Stimulated activated CD8-positive, alpha-beta memory T cell treated with anti-CD3 and anti-CD28 coated beads, Interleukin-15, amount 100 ng/mL, for 1 hour (primary cell): Measurements from ENCODE around the gene NLRC3.
"Not testable (repeated sequence)": the region's sequence is repeated elsewhere in the genome, so short reads cannot be mapped to it uniquely, and the experiment has no call there.

ENCODE experiments used
- DNase-seq: peaks from one replicate; pipeline ENCODE4 v3.0.0-alpha.2; 2020; ENCODE audit warnings: low read depth

The NLRC3 gene, protein sequence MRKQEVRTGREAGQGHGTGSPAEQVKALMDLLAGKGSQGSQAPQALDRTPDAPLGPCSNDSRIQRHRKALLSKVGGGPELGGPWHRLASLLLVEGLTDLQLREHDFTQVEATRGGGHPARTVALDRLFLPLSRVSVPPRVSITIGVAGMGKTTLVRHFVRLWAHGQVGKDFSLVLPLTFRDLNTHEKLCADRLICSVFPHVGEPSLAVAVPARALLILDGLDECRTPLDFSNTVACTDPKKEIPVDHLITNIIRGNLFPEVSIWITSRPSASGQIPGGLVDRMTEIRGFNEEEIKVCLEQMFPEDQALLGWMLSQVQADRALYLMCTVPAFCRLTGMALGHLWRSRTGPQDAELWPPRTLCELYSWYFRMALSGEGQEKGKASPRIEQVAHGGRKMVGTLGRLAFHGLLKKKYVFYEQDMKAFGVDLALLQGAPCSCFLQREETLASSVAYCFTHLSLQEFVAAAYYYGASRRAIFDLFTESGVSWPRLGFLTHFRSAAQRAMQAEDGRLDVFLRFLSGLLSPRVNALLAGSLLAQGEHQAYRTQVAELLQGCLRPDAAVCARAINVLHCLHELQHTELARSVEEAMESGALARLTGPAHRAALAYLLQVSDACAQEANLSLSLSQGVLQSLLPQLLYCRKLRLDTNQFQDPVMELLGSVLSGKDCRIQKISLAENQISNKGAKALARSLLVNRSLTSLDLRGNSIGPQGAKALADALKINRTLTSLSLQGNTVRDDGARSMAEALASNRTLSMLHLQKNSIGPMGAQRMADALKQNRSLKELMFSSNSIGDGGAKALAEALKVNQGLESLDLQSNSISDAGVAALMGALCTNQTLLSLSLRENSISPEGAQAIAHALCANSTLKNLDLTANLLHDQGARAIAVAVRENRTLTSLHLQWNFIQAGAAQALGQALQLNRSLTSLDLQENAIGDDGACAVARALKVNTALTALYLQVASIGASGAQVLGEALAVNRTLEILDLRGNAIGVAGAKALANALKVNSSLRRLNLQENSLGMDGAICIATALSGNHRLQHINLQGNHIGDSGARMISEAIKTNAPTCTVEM

DNA sequence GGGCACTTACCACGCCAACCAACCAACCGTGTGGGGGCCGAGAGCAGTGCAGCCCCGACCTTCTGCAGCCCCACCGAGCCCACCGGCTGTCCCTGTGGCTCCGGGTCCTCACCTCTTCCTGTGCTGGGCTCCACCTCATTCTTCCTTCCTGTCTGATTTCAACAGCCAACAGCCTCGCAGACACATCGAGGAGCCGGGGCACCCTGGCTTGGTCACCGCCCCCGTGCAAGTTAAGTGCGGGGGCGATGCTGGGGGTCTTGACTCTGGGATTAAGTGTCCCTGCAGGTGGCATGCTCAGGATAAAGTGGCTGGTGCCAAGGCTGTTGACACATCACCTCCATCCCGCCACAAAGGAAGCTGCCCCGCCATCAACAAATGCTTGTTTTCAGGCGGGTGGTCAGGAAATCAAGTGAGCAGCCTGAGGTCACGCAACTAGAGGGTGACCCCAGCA is at the start of gene NLRC3:
NLRC3 (minus strand) TSS at position 102 of the 451 bp plus-strand sequence. CDS start 12,367 bp downstream, outside the sequence.
- no peak for DNase-seq

DNA sequence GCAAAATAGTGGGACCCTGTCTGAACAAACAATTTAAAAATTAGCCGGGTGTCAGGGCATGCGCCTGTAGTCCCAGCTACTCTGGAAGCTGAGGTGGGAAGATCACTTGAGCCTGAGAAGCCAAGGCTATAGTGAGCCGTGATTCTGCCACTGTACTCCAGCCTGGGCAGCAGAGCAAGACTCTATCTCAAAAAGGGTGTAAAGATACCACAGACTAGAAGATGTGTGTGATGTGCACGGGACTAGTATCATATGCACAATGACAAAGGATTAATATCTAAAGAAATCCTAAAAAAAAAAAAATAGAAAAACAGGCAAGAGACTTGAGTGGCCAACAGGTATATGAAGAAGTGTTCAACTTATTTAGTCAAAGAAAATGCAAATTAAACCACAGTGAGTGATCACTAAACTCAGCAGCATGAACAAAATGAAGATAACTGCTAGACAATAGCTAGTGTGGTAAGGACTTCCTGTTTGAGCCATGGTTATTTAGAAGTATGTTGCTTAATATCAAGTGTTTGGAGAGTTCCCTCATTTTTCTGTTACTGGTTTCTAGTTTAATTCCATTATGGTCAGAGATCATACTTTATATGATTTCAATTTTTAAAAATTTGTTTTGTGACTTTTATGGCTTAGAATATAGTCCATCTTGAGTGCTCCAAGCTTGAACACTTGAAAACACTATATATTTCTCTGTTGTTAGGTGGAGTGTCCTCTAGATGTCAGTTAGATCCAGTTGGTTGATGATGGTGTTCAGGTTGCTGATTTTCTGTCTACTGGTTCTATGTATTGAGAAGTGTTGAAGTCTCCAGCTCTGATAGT is 48.9 kb upstream of the NLRC3 start:
- DNase-seq = no peak

DNA sequence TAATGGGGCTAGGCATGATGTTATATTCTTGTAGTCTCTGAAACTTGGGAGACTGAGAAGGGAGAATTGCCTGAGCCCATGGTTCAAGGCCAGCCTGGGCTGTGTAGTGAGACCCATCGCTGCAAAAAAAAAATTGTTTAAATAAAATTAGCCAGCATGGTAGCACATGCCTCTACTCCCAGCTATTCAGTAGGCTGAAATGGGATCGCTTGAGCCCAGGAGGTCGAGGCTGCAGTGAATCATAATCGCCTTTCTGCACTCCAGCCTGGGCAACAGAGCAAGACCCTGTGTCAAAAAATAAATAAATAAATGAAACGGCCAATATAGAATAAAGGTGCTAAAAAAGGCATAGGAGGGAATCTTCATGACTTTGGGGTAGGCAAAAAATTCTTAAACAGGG is 48.1 kb upstream of the NLRC3 start:
- DNase-seq = no peak

DNA sequence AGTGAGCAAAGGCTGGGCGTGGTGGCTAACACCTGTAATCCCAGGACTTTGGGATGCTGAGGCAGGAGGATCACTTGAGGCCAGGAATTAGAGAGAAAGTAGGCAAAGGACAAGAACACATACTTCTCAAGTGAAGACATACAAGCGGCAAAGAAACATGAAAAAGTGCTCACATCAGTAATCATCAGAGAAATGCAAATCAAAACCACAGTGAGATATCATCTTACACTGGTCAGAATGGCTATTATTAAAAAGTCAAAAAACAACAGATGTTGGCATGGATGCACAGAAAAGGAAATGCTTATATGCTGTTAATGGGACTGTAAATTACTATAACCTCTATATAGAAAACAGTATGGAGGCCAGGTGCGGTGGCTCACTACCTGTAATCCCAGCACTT is 46.4 kb upstream of the NLRC3 start:
- DNase-seq = no peak

DNA sequence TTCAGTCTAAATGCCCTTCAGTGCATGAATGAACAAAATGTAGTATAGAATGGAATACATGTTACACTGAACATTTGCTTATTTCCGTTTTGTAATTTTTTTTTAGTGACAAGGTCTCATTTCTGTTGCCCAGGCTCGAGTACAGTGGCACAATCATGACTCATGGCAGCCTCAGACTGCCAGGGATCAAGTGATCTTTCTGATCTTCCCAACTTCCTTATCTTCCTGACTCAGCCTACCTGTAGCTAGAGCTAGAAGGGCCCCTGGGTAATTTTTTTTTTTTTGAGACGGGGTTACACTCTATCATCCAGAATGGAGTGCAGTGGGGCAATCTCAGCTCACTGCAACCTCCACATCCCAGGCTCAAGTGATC is 41.6 kb upstream of the NLRC3 start:
- no peak for DNase-seq

DNA sequence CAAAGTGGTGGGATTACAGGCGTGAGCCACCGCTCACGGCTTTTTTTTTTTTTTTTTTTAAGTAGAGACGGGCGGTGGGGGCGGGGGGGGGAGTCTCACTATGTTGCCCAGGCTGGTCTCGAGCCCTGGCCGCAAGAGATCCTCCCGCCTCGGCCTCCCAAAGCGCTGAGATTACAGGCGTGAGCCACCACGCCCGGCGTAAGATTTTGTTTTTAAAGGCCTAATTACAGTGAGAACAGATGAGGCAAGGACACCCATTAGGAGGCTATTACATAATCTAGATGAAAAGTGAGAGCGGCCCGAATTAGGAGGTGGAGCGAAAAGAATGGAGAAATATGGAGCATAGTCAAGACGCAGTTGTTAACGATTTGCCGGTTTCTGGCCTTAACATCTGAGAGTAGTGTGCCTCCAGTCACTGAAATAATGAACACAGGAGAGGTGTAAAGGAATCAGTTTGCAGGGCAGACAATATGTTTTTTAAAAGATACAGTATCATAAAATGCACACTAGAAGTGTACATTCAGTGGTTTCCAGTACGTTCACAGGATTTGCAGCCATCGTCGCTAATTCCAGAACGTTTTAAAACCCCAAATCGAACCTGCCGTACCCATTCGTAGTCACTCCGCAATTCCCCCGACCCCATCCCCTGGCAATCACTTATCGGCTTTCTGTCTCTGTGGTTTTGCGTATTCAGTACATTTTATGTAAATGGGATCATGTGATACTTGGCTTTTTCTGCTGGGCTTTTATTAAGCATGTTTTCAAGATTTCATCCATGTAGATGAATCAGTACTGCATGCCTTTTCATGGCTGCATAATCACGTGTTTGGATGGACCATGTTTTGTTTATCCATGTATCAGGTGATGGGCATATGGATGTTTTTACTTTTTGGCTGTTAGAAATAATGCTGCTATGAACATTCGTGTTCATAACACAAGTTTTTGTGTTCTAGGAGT is 35.6 kb upstream of the NLRC3 start:
- no peak for DNase-seq

DNA sequence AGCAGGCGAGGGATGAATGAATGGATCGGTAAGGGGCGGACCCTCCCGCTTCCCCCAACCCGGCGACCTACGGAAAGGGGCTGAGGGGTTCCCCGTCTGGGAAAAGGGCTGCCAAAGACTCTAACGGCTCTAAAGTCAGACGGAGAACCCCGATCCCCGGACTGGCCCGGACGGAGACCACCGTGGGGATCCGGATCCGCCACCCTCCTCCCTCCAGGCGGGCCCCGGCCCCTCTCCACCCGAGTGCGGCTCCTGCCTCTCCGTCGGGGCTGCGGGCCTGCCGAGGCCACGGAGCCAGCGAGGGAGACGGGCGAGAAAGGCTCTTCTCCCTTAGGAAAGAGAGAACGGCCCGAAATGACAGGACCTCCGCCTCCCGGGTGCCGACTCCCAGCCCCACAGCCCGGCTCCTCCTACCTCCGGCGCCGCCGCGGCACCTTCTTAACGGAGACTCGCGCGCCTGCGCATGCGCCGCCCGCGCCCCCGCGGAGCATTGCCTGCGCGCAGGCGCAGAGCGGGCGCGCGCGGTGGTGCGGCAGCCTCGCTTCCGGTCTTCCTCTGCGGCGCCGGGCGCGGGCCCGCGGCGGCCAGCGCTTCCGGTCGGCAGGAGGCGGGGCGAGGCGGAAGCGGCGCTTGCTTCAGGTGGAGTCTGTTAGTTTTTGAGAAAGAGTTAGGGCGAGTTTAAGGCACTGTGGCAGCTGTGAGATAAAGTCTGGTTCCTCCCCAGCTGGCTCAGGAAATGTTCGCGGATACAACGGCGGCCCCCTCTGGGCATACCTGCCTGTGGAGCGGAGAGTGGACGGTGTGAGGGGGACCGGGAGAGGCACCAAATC is 34.2 kb upstream of the NLRC3 start, which contains the start of gene SLX4:
SLX4 (minus strand) TSS at position 461 of the 830 bp plus-strand sequence. CDS start 2,642 bp downstream, outside the sequence.
- DNase-seq = peak; percentile 76

DNA sequence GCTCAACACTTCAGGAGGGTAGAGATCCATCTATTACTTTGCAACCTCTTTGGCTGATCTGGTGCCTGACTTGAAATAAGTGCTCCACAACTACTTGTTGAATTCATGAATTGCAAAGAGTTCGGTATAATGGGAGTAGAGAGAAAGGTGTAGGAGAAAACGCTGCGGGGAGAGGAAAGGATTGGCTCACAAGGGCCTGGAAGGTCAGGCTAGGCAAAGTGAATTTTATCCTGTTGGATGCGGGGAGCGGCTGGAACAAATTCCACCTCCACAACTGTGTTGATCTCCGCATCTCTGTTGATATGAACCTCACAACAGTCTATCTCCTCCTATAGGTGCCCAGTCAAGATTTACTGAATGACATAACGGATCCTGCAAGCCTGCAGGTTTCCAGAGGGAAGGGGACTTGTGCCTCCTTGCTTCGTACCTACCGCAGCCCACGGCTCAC is 33.5 kb upstream of the NLRC3 start:
- no peak for DNase-seq

DNA sequence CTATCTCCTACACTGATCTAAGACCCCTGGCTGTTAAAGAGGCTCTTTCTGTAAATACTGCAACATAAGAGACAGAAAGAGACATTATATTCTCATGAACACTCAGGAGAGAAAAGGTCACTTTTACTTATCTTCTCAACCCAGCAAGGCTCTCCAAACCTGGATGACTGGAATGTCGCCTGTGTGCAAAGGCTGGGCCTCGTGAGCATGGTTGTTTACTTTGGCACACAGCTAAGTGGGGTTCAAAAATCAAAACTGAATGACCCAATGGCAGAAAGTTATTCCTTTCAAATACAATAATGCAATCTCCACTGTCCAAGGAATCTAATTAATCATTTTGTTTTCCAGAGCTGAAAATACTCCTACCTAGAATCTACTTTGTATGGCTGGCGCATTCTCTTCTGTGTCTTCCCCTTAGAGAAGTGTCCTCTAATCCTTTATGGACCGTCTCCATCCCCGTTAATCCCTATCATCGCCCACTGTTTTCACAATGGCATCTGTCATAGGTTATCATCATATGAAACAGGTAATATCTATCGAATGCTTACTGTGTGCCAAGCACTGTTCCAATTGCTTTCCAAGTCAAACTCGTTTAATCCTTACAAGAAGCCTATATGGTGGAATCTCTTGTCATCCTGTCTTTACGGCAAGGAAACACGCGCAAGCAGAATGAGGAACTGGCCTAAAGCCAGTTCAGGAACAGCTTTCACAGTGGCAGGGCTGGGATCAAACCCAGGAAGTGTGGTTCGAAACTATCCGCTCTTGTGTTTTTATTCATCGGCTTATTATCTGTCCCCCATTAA is 32.9 kb upstream of the NLRC3 start:
- DNase-seq = no peak

DNA sequence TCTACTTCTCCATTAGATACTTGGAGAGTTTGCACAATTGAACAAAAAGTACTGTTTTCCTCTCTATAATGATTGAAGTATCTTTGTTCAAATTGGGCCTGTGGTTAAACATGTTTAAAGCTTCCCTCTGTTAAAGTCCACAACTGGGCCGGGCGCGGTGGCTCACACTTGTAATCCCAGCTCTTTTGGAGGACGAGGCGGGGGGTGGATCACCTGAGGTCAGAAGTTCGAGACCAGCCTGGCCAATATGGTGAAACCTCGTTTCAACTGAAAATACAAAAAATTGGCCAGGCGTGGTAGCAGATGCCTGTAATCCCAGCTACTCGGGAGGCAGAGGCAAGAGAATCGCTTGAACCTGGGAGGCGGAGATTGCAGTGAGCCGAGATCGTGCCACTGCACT is 31.8 kb upstream of the NLRC3 start:
- DNase-seq = not testable (repeated sequence)

DNA sequence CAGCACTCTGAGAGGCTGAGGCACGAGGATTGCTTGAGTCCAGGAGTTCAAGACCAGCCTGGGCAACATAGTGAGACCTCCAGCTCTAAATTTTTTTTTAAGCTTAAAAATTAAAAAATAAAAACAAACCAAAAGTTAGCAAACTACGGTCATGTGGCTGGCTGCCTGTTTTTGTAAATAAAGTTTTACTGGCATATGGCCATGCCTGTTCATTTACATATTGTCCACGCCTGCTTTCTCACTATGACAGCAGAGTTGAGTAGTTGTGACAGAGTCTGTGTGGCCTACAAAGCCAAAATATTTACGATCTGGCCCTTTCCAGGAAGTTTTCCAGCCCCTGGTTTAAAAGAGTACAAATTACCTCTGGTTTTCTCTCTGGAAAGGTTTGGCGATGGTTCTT is 30.9 kb upstream of the NLRC3 start:
- no peak for DNase-seq

DNA sequence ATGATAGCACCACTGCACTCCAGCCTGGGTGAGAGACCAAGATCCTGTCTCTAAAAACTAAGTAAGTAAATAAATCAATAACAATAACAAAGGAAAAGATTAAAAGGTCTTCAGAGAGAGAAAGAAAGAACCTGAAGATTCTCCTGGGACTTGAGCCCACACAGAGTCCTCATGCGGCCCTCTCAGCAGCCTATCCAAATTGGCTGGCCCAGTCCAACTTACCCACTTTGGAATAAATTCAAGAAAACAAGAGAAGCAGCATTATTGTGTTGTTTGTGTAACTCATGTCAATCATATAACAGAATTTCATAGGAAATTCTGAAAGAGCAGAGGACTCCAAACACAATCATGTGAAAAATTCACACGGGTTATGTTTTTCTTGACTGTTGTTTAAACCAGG is 30.4 kb upstream of the NLRC3 start:
- no peak for DNase-seq

DNA sequence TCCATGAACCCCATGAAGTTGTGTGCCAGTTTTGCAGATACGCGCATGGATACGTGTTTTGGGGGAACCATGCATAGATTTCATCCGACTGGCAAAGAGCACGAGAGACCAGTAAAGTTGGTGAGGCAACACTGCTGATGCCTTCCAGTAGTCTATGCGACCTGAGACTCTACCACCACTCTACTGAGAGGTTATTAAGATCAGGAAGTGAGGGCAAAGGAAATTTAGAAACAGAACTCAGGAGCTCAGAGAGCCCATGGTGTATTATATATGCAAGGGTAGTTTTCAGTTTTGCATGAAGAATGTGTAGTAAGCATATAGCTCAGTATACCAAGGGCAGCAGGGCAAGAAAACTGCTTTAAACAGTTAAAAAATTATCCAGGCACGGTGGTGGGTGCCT is 30.0 kb upstream of the NLRC3 start:
- DNase-seq = no peak

DNA sequence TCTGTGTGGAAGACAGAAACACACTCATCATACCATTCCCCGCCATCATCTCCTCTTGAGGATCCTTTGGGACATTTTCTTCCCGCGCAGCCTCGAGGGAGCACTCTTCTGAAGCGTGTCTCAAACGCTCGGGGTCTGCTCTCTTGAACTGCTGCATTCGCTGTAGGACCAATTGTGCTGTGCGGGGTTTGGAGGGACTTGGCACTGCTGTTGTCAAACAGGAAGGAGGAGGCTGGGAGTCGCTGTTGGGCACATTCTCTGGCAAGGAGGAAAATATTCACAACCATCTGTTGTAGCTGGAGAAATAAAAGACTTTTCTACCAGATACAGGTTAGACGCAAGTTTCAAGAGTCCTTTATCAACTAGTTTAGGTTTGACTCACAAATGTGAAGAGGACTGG is 29.2 kb upstream of the NLRC3 start:
- DNase-seq = no peak

DNA sequence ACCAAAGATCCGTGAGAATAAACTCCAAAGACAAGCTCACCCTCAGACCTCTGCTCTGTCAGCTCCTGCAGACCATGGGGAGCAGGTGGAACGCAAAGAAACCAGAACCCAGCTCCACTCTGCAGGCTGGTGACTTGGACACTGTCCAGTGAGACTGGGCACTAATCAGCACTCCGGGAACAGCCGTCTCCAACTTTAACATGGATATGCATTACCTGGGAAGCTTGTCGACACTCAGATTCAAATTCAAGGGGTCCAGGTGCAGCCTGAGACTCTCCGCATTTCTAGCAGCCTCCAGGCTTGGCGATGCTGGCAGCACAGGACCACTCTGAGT is 25.1 kb upstream of the NLRC3 start:
- DNase-seq = no peak

DNA sequence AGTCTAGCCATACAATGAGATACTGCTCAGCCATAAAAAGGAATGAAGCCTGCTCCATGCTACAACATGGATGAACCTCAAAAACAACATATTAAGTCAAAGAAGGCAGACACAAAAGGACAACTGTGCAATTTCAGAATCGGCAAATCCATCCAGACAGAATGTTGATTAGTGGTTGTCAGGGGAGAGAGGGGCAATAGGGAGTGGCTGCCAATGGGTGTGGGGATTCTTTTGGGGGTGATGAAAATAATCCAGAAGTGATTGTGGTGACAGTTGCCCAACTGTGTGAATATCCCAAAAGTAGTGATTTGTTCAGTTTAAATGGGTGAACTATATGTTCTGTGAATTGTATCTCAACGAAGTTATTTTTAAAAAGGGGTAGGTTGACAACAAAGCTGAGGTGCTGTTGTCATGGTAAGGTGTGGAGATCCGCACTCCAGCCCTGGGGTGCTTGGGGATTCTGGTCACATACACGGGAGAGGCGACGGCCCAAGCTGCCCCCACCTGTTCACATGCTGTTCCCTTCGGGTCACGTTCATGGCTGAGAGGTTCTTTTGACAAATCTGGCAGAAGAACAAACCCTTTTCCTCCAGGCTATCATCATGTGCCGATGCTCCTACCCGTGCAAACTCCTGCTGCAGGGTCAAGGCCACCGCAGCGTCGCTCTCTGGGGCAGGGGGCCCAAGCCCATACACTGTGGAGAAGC is 24.6 kb upstream of the NLRC3 start:
- DNase-seq = no peak

DNA sequence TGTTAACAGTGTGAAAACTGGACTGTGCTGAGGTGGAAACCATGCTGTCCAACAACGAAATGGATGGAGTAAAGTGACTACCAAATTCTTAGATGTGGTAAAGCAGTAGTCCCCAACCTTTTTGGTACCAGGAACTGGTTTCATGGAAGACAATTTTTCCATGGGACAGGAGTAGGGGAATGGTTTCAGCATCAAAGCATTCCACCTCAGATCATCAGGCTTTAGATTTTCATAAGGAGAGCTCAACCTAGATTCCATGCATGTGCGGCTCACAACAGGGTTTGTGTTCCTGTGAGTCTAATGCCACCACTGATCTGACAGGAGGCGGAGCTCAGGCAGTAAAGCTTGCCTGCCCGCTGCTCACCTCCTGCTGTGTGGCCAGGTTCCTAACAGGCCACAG is 22.7 kb upstream of the NLRC3 start:
- DNase-seq = no peak

DNA sequence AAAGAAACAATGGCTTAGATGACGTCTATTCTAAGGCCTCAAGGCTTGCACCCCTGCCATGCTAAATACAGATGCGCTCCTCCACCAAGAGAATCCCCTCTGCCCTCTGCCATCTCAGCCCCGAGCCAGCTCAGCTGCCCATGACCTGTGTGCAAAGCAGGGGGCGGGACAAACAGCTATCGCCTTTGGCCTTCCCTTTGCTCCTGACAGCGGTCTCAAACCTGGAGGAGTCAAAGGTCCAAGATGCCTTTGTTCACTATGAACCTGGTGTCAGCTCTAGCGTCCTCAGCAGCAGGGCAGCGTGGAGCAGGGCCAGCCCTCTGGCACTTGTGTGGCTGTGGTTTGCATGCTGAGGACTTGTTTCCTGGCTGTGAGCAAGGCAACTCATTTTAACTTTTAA is 21.9 kb upstream of the NLRC3 start:
- DNase-seq = no peak
